Testis (tissue), 3 donors: ENCODE results near the gene ASB6. TPM values are rescaled to one million over a fixed set of nuclear protein-coding genes. Genes with fewer than 3 reads are reported as not detected.
"Not testable (repeated sequence)": the region's sequence is repeated elsewhere in the genome, so short reads cannot be mapped to it uniquely, and the experiment has no call there.

Source experiments
- DNase-seq: peaks from one replicate; pipeline ENCODE4 v3.0.0-alpha.2; 2019
- H3K27ac ChIP-seq, 2 donors: fragments of 200-600 bp; sonication (generic); one replicate each; pipeline ENCODE4 v1.5.1; 2019
- H3K27me3 ChIP-seq: fragments of 200-600 bp; sonication (generic); one replicate; pipeline ENCODE4 v1.5.1; 2019
- H3K36me3 ChIP-seq: fragments of 200-600 bp; sonication (generic); one replicate; pipeline ENCODE4 v1.5.1; 2017; ENCODE audit warnings: low read depth; ENCODE audit errors: missing control alignments
- H3K4me1 ChIP-seq: fragments of 200-600 bp; sonication (generic); one replicate; pipeline ENCODE4 v1.5.1; 2019
- H3K4me3 ChIP-seq, 2 donors: fragments of 200-600 bp; sonication (generic); one replicate each; pipeline ENCODE4 v1.5.1; 2017 to 2019
- H3K9me3 ChIP-seq: fragments of 200-600 bp; sonication (generic); one replicate; pipeline ENCODE4 v1.5.1; 2017
- CTCF ChIP-seq, 3 experiments: fragments of 450-650 bp in 2 of 3; fragments of 200-600 bp in 1 of 3; sonication (generic) in 1 of 3; IDR thresholded peaks; one replicate each; pipeline ENCODE4 v1.5.1; 2016 to 2019; ENCODE audit warnings: antibody characterized with exemption in 3 of 3, mild to moderate bottlenecking in 2 of 3, moderate library complexity in 1 of 3
- POLR2A ChIP-seq: fragments of 450-650 bp; IDR thresholded peaks from one replicate; pipeline ENCODE4 v1.6.1; 2017; ENCODE audit warnings: antibody characterized with exemption, mild to moderate bottlenecking, moderate library complexity
- WGBS, 2 donors: methylation state at CpG; one replicate each; pipeline ENCODE4 v1.1.5; 2018; 5-methylcytosine and 5-hydroxymethylcytosine counted together
- intact Hi-C: fragments of 100-400 bp; cut with DNase I; formaldehyde crosslinking; loops from one replicate; pipeline ENCODE4 v1.15.1; 2023; ENCODE audit warnings: low total_unique reads
- polyA plus RNA-seq: library from polyadenylated mRNA; stranded (reverse); fragments of 350-450 nt; fragmentation: Illumina TruSeq; extraction: RNeasy Lipid Tissue Mini Kit (QIAGEN cat#74804); gene quantifications from one replicate; pipeline ENCODE4 v1.2.3, GENCODE V29; 2014; ENCODE audit warnings: low read depth, low replicate concordance; ENCODE audit not compliant: insufficient read depth
- total RNA-seq, 2 donors: library from RNA; depleted of rRNA; stranded (reverse); fragments of >200 nt; gene quantifications; one replicate each; pipeline ENCODE4 v1.2.3, GENCODE V29; 2016

Gene ASB6
- total and polyA plus RNA-seq, 3 donors from 2014 or later = 21.4 to 61.7 (median 51.2) TPM

DNA sequence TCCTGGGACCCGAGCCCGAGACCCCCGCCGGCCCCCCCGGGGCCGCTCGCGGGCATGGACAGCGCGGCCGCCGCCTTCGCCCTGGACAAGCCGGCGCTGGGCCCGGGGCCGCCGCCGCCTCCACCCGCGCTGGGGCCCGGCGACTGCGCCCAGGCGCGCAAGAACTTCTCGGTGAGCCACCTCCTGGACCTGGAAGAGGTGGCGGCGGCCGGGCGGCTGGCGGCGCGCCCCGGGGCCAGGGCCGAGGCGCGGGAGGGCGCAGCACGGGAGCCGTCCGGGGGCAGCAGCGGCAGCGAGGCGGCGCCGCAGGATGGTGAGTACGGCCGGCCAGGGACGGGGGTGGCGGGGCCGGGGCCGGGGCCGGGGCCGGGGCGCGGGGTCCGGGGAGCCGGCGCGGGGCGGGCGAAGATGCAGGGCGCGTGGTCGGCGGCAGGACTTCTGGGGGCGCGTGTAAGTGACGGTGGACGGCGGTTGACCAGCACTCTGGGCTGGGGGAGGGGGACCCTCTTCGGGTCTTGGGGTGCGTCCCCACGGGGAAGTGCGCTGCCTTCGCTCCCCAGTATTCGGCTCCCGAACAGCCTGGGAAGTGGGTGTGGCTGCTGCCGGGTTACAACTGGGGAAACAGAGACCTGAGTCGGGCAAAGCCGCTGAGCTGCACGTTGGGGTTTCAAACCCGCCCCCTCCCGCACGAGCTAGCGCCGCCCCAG is 24.0 kb upstream of the ASB6 start:
- Histone ChIP-seq H3K36me3 (no peaks in the 10 kb centered on the region), H3K4me1 (no peaks in the 10 kb centered on the region), H3K9me3 (no peaks in the 10 kb centered on the region), H3K4me3 (peak overlapping the region; percentile 43 to 53), H3K27ac (no peak overlapping the region), H3K27me3 (no peaks in the 10 kb centered on the region)
- WGBS, 2 donors = 7 to 9% methylated on average over 23 to 74 of the region's 88 CpGs
- intact Hi-C loops = no loop called here
- TF ChIP-seq CTCF (IDR thresholded peaks at IDR 0.05) (no peak), POLR2A (no peak)
- DNase-seq = peak; percentile 18

GRCh38 chr9:129665389-129665775 is 23.4 kb upstream of the ASB6 start, which contains the start of gene PRRX2:
Gene PRRX2 (plus strand): TSS chr9:129665647. CDS start chr9:129665868, 221 bp downstream.
- H3K4me1 ChIP-seq = no peaks in the 10 kb centered on the region
- WGBS, 2 donors = 1 to 4% methylated on average over 17 to 30 of the region's 37 CpGs
- no peaks in the 10 kb centered on the region for H3K27me3 ChIP-seq
- H3K36me3 ChIP-seq = no peaks in the 10 kb centered on the region
- peak; percentile 35 for DNase-seq
- TF ChIP-seq POLR2A (no peak), CTCF (IDR thresholded peaks at IDR 0.05) (no peak)
- peak within 1 kb of the TSS; percentile 43 to 53 for H3K4me3 ChIP-seq
- intact Hi-C loops = no loop called here
- peak within 1 kb of the TSS in 1 of 2 donors; percentile 19 for H3K27ac ChIP-seq
- H3K9me3 ChIP-seq = no peaks in the 10 kb centered on the region

DNA sequence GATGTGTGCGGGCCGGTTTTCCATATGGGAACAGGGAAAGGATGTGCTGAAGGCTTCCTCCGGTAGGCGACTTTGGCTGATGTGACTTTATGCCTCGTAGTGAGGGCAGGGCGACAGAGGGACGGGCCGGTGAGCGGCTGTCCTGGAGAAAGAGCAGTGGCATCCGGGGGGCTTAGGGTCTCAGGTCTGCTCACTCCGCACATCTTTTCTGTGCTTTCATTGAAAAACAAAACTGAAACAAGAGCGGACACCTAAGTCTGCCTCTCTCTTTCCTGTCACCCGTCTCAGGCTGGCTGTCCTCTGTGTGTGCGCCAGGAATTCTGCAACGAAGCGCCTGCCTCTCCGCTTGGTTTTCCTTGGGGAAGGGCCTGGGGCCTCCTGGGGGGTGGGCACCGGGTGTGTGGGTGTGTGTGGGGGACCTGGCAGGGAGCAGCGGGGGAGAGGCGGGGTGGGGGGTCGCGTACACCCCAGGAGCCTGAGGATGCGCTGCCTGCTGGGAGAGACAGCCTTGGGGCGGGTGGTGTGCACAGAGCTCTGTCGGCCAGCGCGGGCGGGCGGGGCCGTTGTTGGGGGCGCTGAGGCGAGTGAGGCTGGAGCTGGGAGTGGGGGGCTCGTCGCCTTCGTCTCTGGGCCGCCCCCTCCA is 22.9 kb upstream of the ASB6 start:
- Histone ChIP-seq H3K4me3 (peak overlapping the region; percentile 43 to 52), H3K27ac (no peak overlapping the region), H3K36me3 (no peaks in the 10 kb centered on the region), H3K9me3 (no peaks in the 10 kb centered on the region), H3K27me3 (no peaks in the 10 kb centered on the region), H3K4me1 (no peaks in the 10 kb centered on the region)
- no peak for TF ChIP-seq CTCF (IDR thresholded peaks at IDR 0.05)
- TF ChIP-seq POLR2A = no peak
- 8 to 18% methylated on average over 18 to 30 of the region's 36 CpGs for WGBS, 2 donors
- DNase-seq = no peak
- intact Hi-C loops = no loop called here

DNA sequence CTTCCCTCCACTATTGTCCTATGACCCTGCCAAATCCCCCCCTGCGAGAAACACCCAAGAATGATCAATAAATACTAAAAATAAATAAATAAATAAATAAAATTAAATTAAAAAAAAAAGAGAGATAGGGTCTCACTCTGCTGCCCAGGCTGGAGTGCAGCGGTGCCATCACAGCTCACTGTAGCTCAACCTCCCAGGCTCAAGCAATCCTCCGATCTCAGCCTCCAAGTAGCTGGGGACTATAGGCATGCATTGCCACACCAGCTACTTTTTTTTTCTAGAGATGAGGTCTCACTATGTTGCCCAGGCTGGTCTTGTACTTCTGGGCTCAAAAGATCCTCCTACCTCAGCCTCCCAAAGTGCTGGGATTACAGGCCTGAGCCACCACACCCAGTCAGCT is 20.3 kb upstream of the ASB6 start:
- H3K4me1 ChIP-seq = not testable (repeated sequence)

GRCh38 chr9:129661029-129661428 is 19.1 kb upstream of the ASB6 start:
- intact Hi-C loops = no loop called here
- Histone ChIP-seq H3K36me3 (no peaks in the 10 kb centered on the region), H3K27me3 (no peaks in the 10 kb centered on the region), H3K4me3 (no peak overlapping the region), H3K27ac (no peak overlapping the region), H3K4me1 (no peaks in the 10 kb centered on the region), H3K9me3 (no peaks in the 10 kb centered on the region)
- 91% methylated on average over 2 of the region's 2 CpGs for WGBS, 2 donors
- no peak for DNase-seq
- TF ChIP-seq POLR2A (no peak), CTCF (IDR thresholded peaks at IDR 0.05) (no peak)

More for the DNA sequence above, 20.3 kb upstream of the ASB6 start:
- H3K27me3 ChIP-seq, H3K9me3 ChIP-seq, H3K27ac ChIP-seq, intact Hi-C loops, DNase-seq, H3K36me3 ChIP-seq, H3K4me3 ChIP-seq: not testable (repeated sequence)
- WGBS, 2 donors = 75 to 79% methylated on average over 3 of the region's 3 CpGs
